ENCODE results near the gene C3AR1. TPM values are rescaled to one million over a fixed set of nuclear protein-coding genes. Genes with fewer than 3 reads are reported as not detected.
"Not testable (repeated sequence)": the region's sequence is repeated elsewhere in the genome, so short reads cannot be mapped to it uniquely, and the experiment has no call there.

The C3AR1 gene
- polyA plus RNA-seq, 1 donor, result 3.3 TPM

- no peak for DNase-seq (ENCODE audit: low read depth)
Observed at GRCh38 chr12:8028267-8028666, 37.9 kb downstream of the C3AR1 start.

GRCh38 chr12:8027856-8028255 is 38.3 kb downstream of the C3AR1 start:
- no peak for DNase-seq (ENCODE audit: low read depth)

GRCh38 chr12:8026291-8026900 is 39.8 kb downstream of the C3AR1 start:
- DNase-seq (ENCODE audit: low read depth), result peak; percentile 99

DNA sequence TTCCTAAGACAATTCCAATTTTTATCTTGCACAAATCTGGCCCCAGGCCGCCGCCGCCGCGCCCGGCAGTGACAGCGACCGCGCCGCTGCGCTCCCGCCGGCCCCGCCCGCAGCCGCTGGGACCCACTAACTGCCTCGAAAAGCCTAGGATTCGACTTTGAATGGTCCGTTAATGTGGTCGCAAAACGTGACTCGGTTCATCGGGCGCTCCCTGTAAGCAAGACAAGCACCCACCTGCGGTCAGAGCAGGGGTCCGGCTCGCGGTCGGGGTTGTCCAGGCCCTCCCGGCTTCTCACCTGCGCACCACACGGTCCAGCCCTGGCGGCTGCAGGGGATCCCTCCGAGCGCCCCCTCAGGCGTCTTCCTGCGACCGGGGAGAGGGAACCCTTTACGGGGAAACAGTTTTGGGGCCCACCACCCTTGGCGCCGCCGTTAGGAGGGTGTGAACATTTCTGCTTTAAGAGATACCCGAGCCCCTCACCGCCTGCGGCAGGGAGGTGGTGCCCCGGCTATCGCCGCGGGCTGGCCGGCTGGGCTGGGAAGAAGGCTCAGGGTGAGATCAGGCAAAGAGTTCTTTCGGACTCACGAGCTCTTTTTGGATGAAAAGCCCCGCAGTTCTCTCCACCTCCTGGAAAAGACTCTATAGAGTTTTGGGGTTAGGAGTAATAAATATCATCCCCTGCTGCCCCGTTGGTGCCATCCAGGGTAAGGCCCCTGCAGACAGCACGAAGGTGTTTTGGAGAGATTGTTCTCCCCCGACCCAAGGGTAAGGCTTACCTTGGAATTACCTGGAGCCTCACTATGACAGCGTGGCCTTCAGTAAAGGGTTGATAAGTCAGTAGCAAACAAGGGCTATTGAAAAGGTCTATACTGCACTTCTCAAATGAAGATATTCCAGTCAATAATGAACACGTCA is 47.2 kb downstream of the C3AR1 start:
- DNase-seq (ENCODE audit: low read depth), result no peak

DNA sequence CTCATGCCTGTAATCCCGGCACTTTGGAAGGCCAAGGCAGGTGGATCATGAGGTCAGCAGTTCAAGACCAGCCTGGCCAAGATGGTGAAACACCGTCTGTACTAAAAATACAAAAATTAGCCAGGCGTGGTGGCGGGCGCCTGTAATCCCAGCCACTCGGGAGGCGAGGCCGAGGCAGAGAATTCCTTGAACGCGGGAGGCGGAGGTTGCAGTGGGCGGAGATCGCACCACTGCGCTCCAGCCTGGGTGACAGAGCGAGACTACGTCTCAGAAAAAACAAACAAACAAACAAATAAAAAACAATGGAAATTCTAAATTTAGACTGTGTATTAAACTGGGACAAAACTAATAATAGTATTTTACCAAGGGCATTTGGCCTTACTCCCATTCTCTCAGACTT is 47.9 kb downstream of the C3AR1 start:
- not testable (repeated sequence) for DNase-seq (ENCODE audit: low read depth)

- no peak for DNase-seq (ENCODE audit: low read depth)
Observed at GRCh38 chr12:8014836-8015235, 51.3 kb downstream of the C3AR1 start.

GRCh38 chr12:8012651-8013309 is 53.4 kb downstream of the C3AR1 start:
- DNase-seq (ENCODE audit: low read depth), result no peak

GRCh38 chr12:8011331-8011730 is 54.8 kb downstream of the C3AR1 start:
- DNase-seq (ENCODE audit: low read depth), result no peak

Other genes with a start within 250 kb of the C3AR1 start
- 0.47 TPM for gene SLC2A14, start 193.4 kb downstream of the C3AR1 start, polyA plus RNA-seq (ENCODE audit: insufficient read length)
- gene SLC2A3, start 130.2 kb downstream of the C3AR1 start, polyA plus RNA-seq (ENCODE audit: insufficient read length), result 15.2 TPM
- gene FOXJ2, start 33.6 kb downstream of the C3AR1 start, polyA plus RNA-seq (ENCODE audit: insufficient read length), result 18.8 TPM
- gene NECAP1, start 15.9 kb upstream of the C3AR1 start, polyA plus RNA-seq (ENCODE audit: insufficient read length), result 22.3 TPM
- gene CLEC4A, start 57.3 kb upstream of the C3AR1 start, polyA plus RNA-seq (ENCODE audit: insufficient read length), result 1.4 TPM
- 0.25 TPM for gene ZNF705A, start 90.7 kb upstream of the C3AR1 start, polyA plus RNA-seq (ENCODE audit: insufficient read length)
- 1.8 TPM for gene FAM90A1, start 161.3 kb upstream of the C3AR1 start, polyA plus RNA-seq (ENCODE audit: insufficient read length)